SK-N-SH treated with all-trans-retinoic acid at 6 μM for 48 hours (cell line): ENCODE results near the gene PGAP6.
"Not testable (repeated sequence)": the region's sequence is repeated elsewhere in the genome, so short reads cannot be mapped to it uniquely, and the experiment has no call there.

Experiments used
- ATAC-seq: fragments of 200-7000 bp; cut with Tn5 transposase; 3 replicates; pipeline ENCODE4 v1.9.1; 2020; ENCODE audit warnings: mild to moderate bottlenecking, moderate library complexity
- ARNTL ChIP-seq: fragments of 450-650 bp; formaldehyde crosslinking; IDR thresholded peaks from 2 replicates; pipeline ENCODE4 v1.5.0; 2020; ENCODE audit warnings: low read depth, mild to moderate bottlenecking, moderate library complexity, borderline replicate concordance
- CSDC2 ChIP-seq: fragments of 250-450 bp; sonication (Bioruptor Pico); IDR thresholded peaks from 2 replicates; pipeline ENCODE4 v1.5.0; 2020; ENCODE audit warnings: mild to moderate bottlenecking, moderate library complexity
- CSRNP3 ChIP-seq: fragments of 250-450 bp; sonication (Bioruptor Pico); IDR thresholded peaks from 2 replicates; pipeline ENCODE4 v1.5.1; 2021; ENCODE audit warnings: mild to moderate bottlenecking, moderate library complexity
- ESRRG ChIP-seq: fragments of 250-450 bp; sonication (Bioruptor Pico); IDR thresholded peaks from 2 replicates; pipeline ENCODE4 v1.6.1; 2021; ENCODE audit warnings: mild to moderate bottlenecking
- GLIS3 ChIP-seq: fragments of 250-450 bp; sonication (Bioruptor Pico); IDR thresholded peaks from 2 replicates; pipeline ENCODE4 v1.5.0; 2020; ENCODE audit warnings: mild to moderate bottlenecking, moderate library complexity
- ISL1 ChIP-seq: fragments of 250-450 bp; sonication (Bioruptor Pico); IDR thresholded peaks from 2 replicates; pipeline ENCODE4 v2.1.2; 2022; ENCODE audit warnings: mild to moderate bottlenecking, moderate library complexity
- OSR1 ChIP-seq: fragments of 250-450 bp; sonication (Bioruptor Pico); IDR thresholded peaks from 2 replicates; pipeline ENCODE4 v1.8.0; 2022; ENCODE audit warnings: moderate library complexity, mild to moderate bottlenecking, inconsistent platforms
- PPARA ChIP-seq: fragments of 250-450 bp; sonication (Bioruptor Pico); IDR thresholded peaks from 2 replicates; pipeline ENCODE4 v1.5.0; 2020; ENCODE audit warnings: mild to moderate bottlenecking, borderline replicate concordance
- RARB ChIP-seq: fragments of 250-450 bp; sonication (Bioruptor Pico); IDR thresholded peaks from 2 replicates; pipeline ENCODE4 v1.8.0; 2021; ENCODE audit warnings: mild to moderate bottlenecking, moderate library complexity
- SNAI2 ChIP-seq: fragments of 250-450 bp; sonication (Bioruptor Pico); IDR thresholded peaks from 2 replicates; pipeline ENCODE4 v1.5.0; 2020; ENCODE audit warnings: mild to moderate bottlenecking, moderate library complexity
- TCF4 ChIP-seq: fragments of 250-450 bp; sonication (Bioruptor Pico); IDR thresholded peaks from 2 replicates; pipeline ENCODE4 v1.8.0; 2021; ENCODE audit warnings: mild to moderate bottlenecking, moderate library complexity, borderline replicate concordance
- TSHZ2 ChIP-seq: fragments of 250-450 bp; sonication (Bioruptor Pico); IDR thresholded peaks from 2 replicates; pipeline ENCODE4 v1.5.0; 2020; ENCODE audit warnings: mild to moderate bottlenecking, moderate library complexity
- ZFP30 ChIP-seq: fragments of 450-650 bp; formaldehyde crosslinking; IDR thresholded peaks from 2 replicates; pipeline ENCODE4 v1.5.0; 2022; ENCODE audit warnings: mild to moderate bottlenecking, moderate library complexity
- ZNF565 ChIP-seq: fragments of 450-650 bp; formaldehyde crosslinking; conservative IDR thresholded peaks from 2 replicates; pipeline ENCODE4 v1.5.0; 2020; ENCODE audit warnings: low read depth, mild to moderate bottlenecking, moderate library complexity
- ZNF70 ChIP-seq: fragments of 450-650 bp; formaldehyde crosslinking; IDR thresholded peaks from 2 replicates; pipeline ENCODE4 v1.5.0; 2020; ENCODE audit warnings: mild to moderate bottlenecking, moderate library complexity
- ZNF8 ChIP-seq: fragments of 450-650 bp; formaldehyde crosslinking; IDR thresholded peaks from 2 replicates; pipeline ENCODE4 v1.5.0; 2020; ENCODE audit warnings: mild to moderate bottlenecking, moderate library complexity
- TF ChIP-seq, protein P1 (sequence below): fragments of 250-450 bp; sonication (Bioruptor Pico); IDR thresholded peaks from 2 replicates; pipeline ENCODE4 v1.8.0; 2020; ENCODE audit warnings: mild to moderate bottlenecking, moderate library complexity, borderline replicate concordance

PGAP6 gene

GRCh38 chr16:378821-379182, 3.0 kb downstream of the PGAP6 start:
- no peak for TF ChIP-seq GLIS3 (CRISPR knock-in tag)
- TF ChIP-seq SNAI2 = no peak
- TF ChIP-seq OSR1 = no peak
- no peak for TF ChIP-seq CSDC2 (CRISPR knock-in tag)
- no peak for TF ChIP-seq TSHZ2 (CRISPR knock-in tag)
- no peak for ATAC-seq

DNA sequence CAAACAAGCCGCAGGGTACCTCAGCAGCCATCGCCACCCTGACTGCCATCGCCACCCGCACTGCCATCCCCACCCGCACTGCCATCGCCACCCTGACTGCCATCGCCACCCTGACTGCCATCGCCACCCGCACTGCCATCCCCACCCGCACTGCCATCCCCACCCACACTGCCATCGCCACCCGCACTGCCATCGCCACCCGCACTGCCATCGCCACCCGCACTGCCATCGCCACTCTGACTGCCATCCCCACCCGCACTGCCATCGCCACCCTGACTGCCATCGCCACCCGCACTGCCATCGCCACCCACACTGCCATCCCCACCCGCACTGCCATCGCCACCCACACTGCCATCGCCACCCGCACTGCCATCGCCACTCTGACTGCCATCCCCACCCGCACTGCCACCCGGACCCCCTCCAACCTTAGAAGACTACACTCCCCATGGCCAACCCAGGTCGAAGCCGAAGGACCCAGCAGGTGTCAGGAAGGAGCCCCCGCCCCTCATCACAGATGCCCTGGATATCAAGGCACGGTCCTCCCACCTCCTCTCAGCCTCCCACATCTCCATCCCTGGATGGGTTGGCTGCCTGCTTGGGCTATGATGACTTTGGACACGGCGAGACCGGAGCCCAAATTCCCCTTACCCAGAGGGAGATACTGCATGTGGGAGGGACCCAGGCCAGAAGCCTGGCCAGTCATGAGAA, 3.5 kb downstream of the PGAP6 start:
- not testable (repeated sequence) for ATAC-seq

- no peak for ATAC-seq
- TF ChIP-seq, protein P1, sequence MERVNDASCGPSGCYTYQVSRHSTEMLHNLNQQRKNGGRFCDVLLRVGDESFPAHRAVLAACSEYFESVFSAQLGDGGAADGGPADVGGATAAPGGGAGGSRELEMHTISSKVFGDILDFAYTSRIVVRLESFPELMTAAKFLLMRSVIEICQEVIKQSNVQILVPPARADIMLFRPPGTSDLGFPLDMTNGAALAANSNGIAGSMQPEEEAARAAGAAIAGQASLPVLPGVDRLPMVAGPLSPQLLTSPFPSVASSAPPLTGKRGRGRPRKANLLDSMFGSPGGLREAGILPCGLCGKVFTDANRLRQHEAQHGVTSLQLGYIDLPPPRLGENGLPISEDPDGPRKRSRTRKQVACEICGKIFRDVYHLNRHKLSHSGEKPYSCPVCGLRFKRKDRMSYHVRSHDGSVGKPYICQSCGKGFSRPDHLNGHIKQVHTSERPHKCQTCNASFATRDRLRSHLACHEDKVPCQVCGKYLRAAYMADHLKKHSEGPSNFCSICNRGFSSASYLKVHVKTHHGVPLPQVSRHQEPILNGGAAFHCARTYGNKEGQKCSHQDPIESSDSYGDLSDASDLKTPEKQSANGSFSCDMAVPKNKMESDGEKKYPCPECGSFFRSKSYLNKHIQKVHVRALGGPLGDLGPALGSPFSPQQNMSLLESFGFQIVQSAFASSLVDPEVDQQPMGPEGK (CRISPR knock-in tag) = no peak
- no peak for TF ChIP-seq CSDC2 (CRISPR knock-in tag)
- no peak for TF ChIP-seq CSRNP3 (CRISPR knock-in tag)
- no peak for TF ChIP-seq GLIS3 (CRISPR knock-in tag)
- no peak for TF ChIP-seq ARNTL (CRISPR knock-in tag)
- no peak for TF ChIP-seq OSR1
- TF ChIP-seq ESRRG (CRISPR knock-in tag) = no peak
- no peak for TF ChIP-seq TSHZ2 (CRISPR knock-in tag)
- no peak for TF ChIP-seq ISL1 (CRISPR knock-in tag)
- no peak for TF ChIP-seq PPARA
- no peak for TF ChIP-seq ZNF70 (CRISPR knock-in tag)
- TF ChIP-seq ZFP30 (CRISPR knock-in tag) = no peak
- TF ChIP-seq TCF4 (CRISPR knock-in tag) = no peak
Measured at GRCh38 chr16:377419-377951, 4.3 kb downstream of the PGAP6 start.

GRCh38 chr16:376817-377418, 4.9 kb downstream of the PGAP6 start:
- no peak for TF ChIP-seq ZNF565 (CRISPR knock-in tag)
- no peak for TF ChIP-seq CSRNP3 (CRISPR knock-in tag)
- TF ChIP-seq RARB = no peak
- no peak for TF ChIP-seq ZNF8 (CRISPR knock-in tag)
- TF ChIP-seq TSHZ2 (CRISPR knock-in tag) = no peak
- ATAC-seq = no peak
